Astrocyte (in vitro differentiated cells and primary cell): ENCODE results near the gene IFNLR1. TPM values are rescaled to one million over a fixed set of nuclear protein-coding genes. Genes with fewer than 3 reads are reported as not detected.

Experiments used
- DNase-seq: peaks from one replicate; pipeline ENCODE4 v3.0.0-alpha.2; 2010; ENCODE audit warnings: low read depth
- FAIRE-seq: peaks from 2 replicates; lab custom pipeline; 2011; peaks lifted over from hg19 to GRCh38; lab: Jason Lieb, UNC
- H2AFZ ChIP-seq: 2 replicates; pipeline ENCODE4 v1.6.0; 2012; ENCODE audit warnings: low read depth, low read length, inconsistent platforms
- H3K27ac ChIP-seq: 2 replicates; pipeline ENCODE4 v1.5.1; 2011; ENCODE audit warnings: low read depth, low read length, inconsistent platforms
- H3K27me3 ChIP-seq: 2 replicates; pipeline ENCODE4 v1.6.0; 2011; ENCODE audit warnings: low read length, inconsistent platforms; ENCODE audit not compliant: insufficient read depth
- H3K36me3 ChIP-seq: 2 replicates; pipeline ENCODE4 v1.5.1; 2011; ENCODE audit warnings: low read length, inconsistent platforms; ENCODE audit not compliant: insufficient read depth
- H3K4me1 ChIP-seq: 2 replicates; pipeline ENCODE4 v1.5.1; 2011; ENCODE audit warnings: low read length, inconsistent platforms; ENCODE audit not compliant: insufficient read depth
- H3K4me2 ChIP-seq: 2 replicates; pipeline ENCODE4 v1.6.0; 2012; ENCODE audit warnings: low read length, inconsistent platforms
- H3K4me3 ChIP-seq: 2 replicates; pipeline ENCODE4 v1.5.1; 2011; ENCODE audit warnings: low read depth, mild to moderate bottlenecking, low read length, inconsistent platforms; ENCODE audit not compliant: insufficient read depth
- H3K79me2 ChIP-seq: 2 replicates; pipeline ENCODE4 v1.6.0; 2012; ENCODE audit warnings: mild to moderate bottlenecking, low read length, inconsistent platforms; ENCODE audit not compliant: insufficient read depth
- H3K9ac ChIP-seq: 2 replicates; pipeline ENCODE4 v1.6.0; 2012; ENCODE audit warnings: mild to moderate bottlenecking, low read length, inconsistent platforms
- H3K9me3 ChIP-seq: 2 replicates; pipeline ENCODE4 v1.5.1; 2012; ENCODE audit warnings: low read depth, mild to moderate bottlenecking, low read length, inconsistent platforms; ENCODE audit not compliant: insufficient read depth
- H4K20me1 ChIP-seq: 2 replicates; pipeline ENCODE4 v1.6.0; 2012; ENCODE audit warnings: low read length, inconsistent platforms; ENCODE audit not compliant: insufficient read depth
- H3K27ac Mint-ChIP-seq: one replicate; pipeline ENCODE4 v1.8.0; 2021; ENCODE audit warnings: mild to moderate bottlenecking, mixed read lengths; ENCODE audit not compliant: unreplicated experiment
- H3K27me3 Mint-ChIP-seq: one replicate; pipeline ENCODE4 v1.8.0; 2021; ENCODE audit warnings: low read depth, mixed read lengths; ENCODE audit not compliant: unreplicated experiment
- H3K36me3 Mint-ChIP-seq: one replicate; pipeline ENCODE4 v1.8.0; 2021; ENCODE audit warnings: low read depth, mixed read lengths; ENCODE audit not compliant: unreplicated experiment
- H3K4me1 Mint-ChIP-seq: one replicate; pipeline ENCODE4 v1.8.0; 2021; ENCODE audit warnings: low read depth, mixed read lengths; ENCODE audit not compliant: unreplicated experiment
- H3K4me3 Mint-ChIP-seq: one replicate; pipeline ENCODE4 v1.8.0; 2021; ENCODE audit warnings: mild to moderate bottlenecking, moderate library complexity, mixed read lengths; ENCODE audit not compliant: unreplicated experiment
- H3K9me3 Mint-ChIP-seq: one replicate; pipeline ENCODE4 v1.8.0; 2021; ENCODE audit warnings: mild to moderate bottlenecking, mixed read lengths; ENCODE audit not compliant: unreplicated experiment
- CTCF ChIP-seq: IDR thresholded peaks from 2 replicates; pipeline ENCODE4 v1.5.1; 2011; ENCODE audit warnings: low read depth, mild to moderate bottlenecking, inconsistent platforms, low read length, moderate library complexity; ENCODE audit not compliant: insufficient read depth
- EZH2 ChIP-seq: IDR thresholded peaks from 2 replicates; pipeline ENCODE4 v1.6.1; 2012; ENCODE audit warnings: mild to moderate bottlenecking, low read length, inconsistent platforms; ENCODE audit not compliant: insufficient read depth
- total RNA-seq: library from RNA; stranded (reverse); gene quantifications from 2 replicates; pipeline ENCODE4 v1.2.1, GENCODE V29; 2021

The IFNLR1 gene
- total RNA-seq, 1 donor from 2014 or later = 1.5 TPM

GRCh38 chr1:24111996-24112779 is 74.9 kb downstream of the IFNLR1 start, which contains the start of gene MYOM3:
MYOM3 (minus strand) TSS chr1:24112135; CDS start chr1:24108636, 3,499 bp downstream.
- no peaks in the 10 kb centered on the region for H3K9me3 ChIP-seq
- no peaks in the 10 kb centered on the region for H4K20me1 ChIP-seq
- peaks cover 7% of the 10 kb centered on the region for H3K27me3 ChIP-seq
- Mint-ChIP-seq H3K27me3 (peaks cover 6% of the 10 kb centered on the region), H3K9me3 (no peaks in the 10 kb centered on the region), H3K4me1 (peaks cover 26% of the 10 kb centered on the region), H3K27ac (peak within 1 kb of the TSS; percentile 2), H3K4me3 (peak within 1 kb of the TSS; percentile 69), H3K36me3 (no peaks in the 10 kb centered on the region)
- no peaks in the 10 kb centered on the region for H3K79me2 ChIP-seq
- peak; percentile 37 for TF ChIP-seq CTCF
- no peak for TF ChIP-seq EZH2
- H3K27ac ChIP-seq = no peak within 1 kb of the TSS
- H3K4me1 ChIP-seq = peaks cover 32% of the 10 kb centered on the region
- no peaks in the 10 kb centered on the region for H3K36me3 ChIP-seq
- peak within 1 kb of the TSS; percentile 49 for H3K4me3 ChIP-seq
- peak within 1 kb of the TSS; percentile 39 for H3K9ac ChIP-seq
- peak within 1 kb of the TSS; percentile 77 for H2AFZ ChIP-seq
- H3K4me2 ChIP-seq = peak within 1 kb of the TSS; percentile 89
- DNase-seq (peak; percentile 82), FAIRE-seq (peak; percentile 13)

GRCh38 chr1:24111262-24111995 is 75.7 kb downstream of the IFNLR1 start:
- H3K79me2 ChIP-seq = no peaks in the 10 kb centered on the region
- peaks cover 7% of the 10 kb centered on the region for H3K27me3 ChIP-seq
- no peak overlapping the region for H3K4me3 ChIP-seq
- no peaks in the 10 kb centered on the region for H3K36me3 ChIP-seq
- Mint-ChIP-seq H3K36me3 (no peaks in the 10 kb centered on the region), H3K9me3 (no peaks in the 10 kb centered on the region), H3K4me3 (peak overlapping the region; percentile 69), H3K4me1 (peaks cover 26% of the 10 kb centered on the region), H3K27ac (peak overlapping the region; percentile 2), H3K27me3 (peaks cover 3% of the 10 kb centered on the region)
- peak overlapping the region; percentile 89 for H3K4me2 ChIP-seq
- peaks cover 32% of the 10 kb centered on the region for H3K4me1 ChIP-seq
- H3K9ac ChIP-seq = no peak overlapping the region
- FAIRE-seq (no peak), DNase-seq (no peak)
- no peak overlapping the region for H3K27ac ChIP-seq
- H3K9me3 ChIP-seq = no peaks in the 10 kb centered on the region
- H2AFZ ChIP-seq = peak overlapping the region; percentile 14
- TF ChIP-seq CTCF (no peak), EZH2 (no peak)
- no peaks in the 10 kb centered on the region for H4K20me1 ChIP-seq
